ENCODE results near the gene SLC2A9. TPM values are rescaled to one million over a fixed set of nuclear protein-coding genes. Genes with fewer than 3 reads are reported as not detected.

SLC2A9 gene
- total RNA-seq, 2 experiments from 2014 or later = 0.54 TPM

GRCh38 chr4:9849538-9849920 lies 171.8 kb downstream of the SLC2A9 start:
- no peak for ATAC-seq
- no peak for DNase-seq
- no peak for TF ChIP-seq CTCF (IDR thresholded peaks at IDR 0.05)
- Mint-ChIP-seq H3K4me3 (no peak overlapping the region), H3K4me1 (ENCODE audit: low read depth) (no peaks in the 10 kb centered on the region), H3K27me3 (peaks cover 6% of the 10 kb centered on the region), H3K36me3 (ENCODE audit: low read depth) (no peaks in the 10 kb centered on the region), H3K9me3 (no peaks in the 10 kb centered on the region), H3K27ac (no peak overlapping the region)
- POLR2A ChIA-PET = no interaction called here
- intact Hi-C loops (cut with micrococcal nuclease) = no loop called here
- CTCF ChIA-PET = no interaction called here

GRCh38 chr4:9847968-9848748 lies 173.1 kb downstream of the SLC2A9 start:
- ChIA-PET CTCF (no interaction called here), POLR2A (no interaction called here)
- Mint-ChIP-seq H3K27ac (no peak overlapping the region), H3K9me3 (no peaks in the 10 kb centered on the region), H3K27me3 (peaks cover 6% of the 10 kb centered on the region), H3K4me3 (no peak overlapping the region), H3K4me1 (ENCODE audit: low read depth) (no peaks in the 10 kb centered on the region), H3K36me3 (ENCODE audit: low read depth) (no peaks in the 10 kb centered on the region)
- TF ChIP-seq CTCF (IDR thresholded peaks at IDR 0.05) = no peak
- ATAC-seq (no peak), DNase-seq (no peak)
- intact Hi-C loops (cut with micrococcal nuclease) = no loop called here

DNA sequence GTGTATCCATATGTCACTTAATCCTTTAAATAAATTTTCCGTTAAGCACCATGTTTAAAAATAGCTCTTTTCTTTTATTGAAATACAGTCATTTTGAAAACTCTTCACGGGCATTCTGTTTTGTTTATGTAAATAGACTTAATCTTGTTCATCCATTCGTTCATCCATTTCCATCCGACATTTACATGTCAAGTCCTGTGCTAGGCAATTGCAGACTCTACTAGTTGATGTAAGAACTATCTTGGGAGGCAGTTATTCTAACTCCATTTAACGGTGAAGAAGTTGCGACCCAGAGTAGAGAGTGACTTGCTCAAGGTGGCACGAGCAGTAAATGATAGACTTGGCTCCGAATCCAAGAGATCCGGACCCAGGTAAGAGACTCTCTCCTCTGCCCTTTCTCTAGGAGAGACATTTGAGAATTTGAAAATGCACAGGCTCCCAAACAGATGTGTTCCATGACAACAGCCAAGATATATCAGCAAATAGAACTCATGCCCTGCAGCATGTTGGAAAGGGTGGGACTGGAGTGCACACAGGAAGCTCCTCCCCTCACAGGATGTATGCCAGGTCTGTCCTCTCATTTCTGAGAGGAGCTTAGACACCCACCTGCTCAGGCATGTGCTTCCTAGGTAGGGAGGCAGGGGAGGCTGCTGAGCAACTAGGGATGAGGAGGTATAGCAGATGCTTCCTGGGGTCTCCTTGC lies 175.4 kb downstream of the SLC2A9 start:
- POLR2A ChIA-PET = no interaction called here
- CTCF ChIA-PET = interaction anchor here (0.7 to 1.8 kb wide), 2 partner anchors 49 to 169 kb away, joined by 3 to 5 read pairs; no protein-coding TSS in a partner anchor
- no peak overlapping the region for H3K27ac Mint-ChIP-seq
- ATAC-seq (no peak), DNase-seq (no peak)
- H3K4me3 Mint-ChIP-seq = no peak overlapping the region
- TF ChIP-seq CTCF (IDR thresholded peaks at IDR 0.05) = no peak
- H3K4me1 Mint-ChIP-seq (ENCODE audit: low read depth) = no peaks in the 10 kb centered on the region
- H3K36me3 Mint-ChIP-seq (ENCODE audit: low read depth) = no peaks in the 10 kb centered on the region
- intact Hi-C loops (cut with micrococcal nuclease) = no loop called here
- peaks cover 7% of the 10 kb centered on the region for H3K27me3 Mint-ChIP-seq
- H3K9me3 Mint-ChIP-seq = peaks cover 8% of the 10 kb centered on the region

DNA sequence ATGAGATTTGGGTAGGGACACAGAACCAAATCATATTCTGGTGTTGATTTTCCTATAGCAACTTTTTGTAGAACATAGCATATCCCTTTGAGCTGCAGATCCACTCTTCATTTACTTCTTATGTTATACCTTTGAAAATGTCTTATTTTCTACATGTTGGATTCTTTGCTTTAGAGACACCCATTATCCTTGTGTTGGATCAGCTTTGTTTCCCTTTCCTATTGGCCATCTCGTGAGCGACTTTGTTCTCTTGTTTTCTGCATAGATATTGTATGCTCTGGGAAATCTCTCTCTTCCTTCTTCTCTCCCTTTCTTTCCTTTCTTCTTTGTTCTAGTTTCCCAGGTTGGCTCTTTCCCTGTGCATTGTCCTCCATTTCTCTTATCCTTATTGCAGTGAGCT lies 180.2 kb downstream of the SLC2A9 start:
- no peak for ATAC-seq

More for the DNA sequence above, 180.2 kb downstream of the SLC2A9 start:
- CTCF ChIA-PET = no interaction called here
- TF ChIP-seq CTCF (IDR thresholded peaks at IDR 0.05) = no peak
- H3K27ac Mint-ChIP-seq = no peak overlapping the region
- POLR2A ChIA-PET = no interaction called here
- H3K4me1 Mint-ChIP-seq (ENCODE audit: low read depth) = no peaks in the 10 kb centered on the region
- peaks cover 15% of the 10 kb centered on the region for H3K9me3 Mint-ChIP-seq
- H3K4me3 Mint-ChIP-seq = no peak overlapping the region
- no peak for DNase-seq
- peaks cover 2% of the 10 kb centered on the region for H3K27me3 Mint-ChIP-seq
- H3K36me3 Mint-ChIP-seq (ENCODE audit: low read depth) = no peaks in the 10 kb centered on the region
- intact Hi-C loops (cut with micrococcal nuclease) = no loop called here

Data from activated CD8-positive, alpha-beta T cell treated with anti-CD3 and anti-CD28 coated beads for 36 hours (primary cell).